BE2C (cell line): Measurements from ENCODE around the gene HPS1.

ENCODE experiments used
- DNase-seq: peaks from one replicate; pipeline ENCODE4 v3.0.0-alpha.2; 2020
- H3K27me3 ChIP-seq: fragments of 250-450 bp; sonication (Bioruptor Pico); 2 replicates; pipeline ENCODE4 v1.5.1; 2020; ENCODE audit warnings: mild to moderate bottlenecking
- H3K36me3 ChIP-seq: fragments of 250-450 bp; sonication (Bioruptor Pico); 2 replicates; pipeline ENCODE4 v1.5.1; 2020; ENCODE audit warnings: mild to moderate bottlenecking
- H3K4me1 ChIP-seq: fragments of 250-450 bp; sonication (Bioruptor Pico); 2 replicates; pipeline ENCODE4 v1.5.1; 2020
- H3K4me3 ChIP-seq: 2 replicates; pipeline ENCODE4 v1.5.1; 2011; ENCODE audit warnings: low read depth, low read length
- H3K9me3 ChIP-seq: fragments of 250-450 bp; sonication (Bioruptor Pico); 2 replicates; pipeline ENCODE4 v1.5.1; 2020
- CTCF ChIP-seq: IDR thresholded peaks from 2 replicates; pipeline ENCODE4 v1.5.1; 2012; ENCODE audit warnings: mild to moderate bottlenecking, low read depth, low read length

The HPS1 gene

GRCh38 chr10:98486421-98486820 lies 39.7 kb upstream of the HPS1 start:
- Histone ChIP-seq H3K36me3 (no peaks in the 10 kb centered on the region), H3K27me3 (no peaks in the 10 kb centered on the region), H3K9me3 (no peaks in the 10 kb centered on the region), H3K4me3 (no peak overlapping the region), H3K4me1 (no peaks in the 10 kb centered on the region)
- no peak for DNase-seq
- no peak for TF ChIP-seq CTCF

GRCh38 chr10:98485959-98486358 lies 39.2 kb upstream of the HPS1 start:
- Histone ChIP-seq H3K27me3 (no peaks in the 10 kb centered on the region), H3K9me3 (no peaks in the 10 kb centered on the region), H3K4me1 (no peaks in the 10 kb centered on the region), H3K36me3 (no peaks in the 10 kb centered on the region), H3K4me3 (no peak overlapping the region)
- no peak for TF ChIP-seq CTCF
- DNase-seq, result no peak

GRCh38 chr10:98483658-98484057 lies 36.9 kb upstream of the HPS1 start:
- Histone ChIP-seq H3K9me3 (no peaks in the 10 kb centered on the region), H3K4me3 (no peak overlapping the region), H3K27me3 (no peaks in the 10 kb centered on the region), H3K36me3 (no peaks in the 10 kb centered on the region), H3K4me1 (no peaks in the 10 kb centered on the region)
- no peak for DNase-seq
- no peak for TF ChIP-seq CTCF

GRCh38 chr10:98482096-98482495 lies 35.4 kb upstream of the HPS1 start:
- Histone ChIP-seq H3K9me3 (no peaks in the 10 kb centered on the region), H3K36me3 (no peaks in the 10 kb centered on the region), H3K4me1 (no peaks in the 10 kb centered on the region), H3K27me3 (no peaks in the 10 kb centered on the region), H3K4me3 (no peak overlapping the region)
- TF ChIP-seq CTCF, result no peak
- DNase-seq, result no peak

- H3K4me3 ChIP-seq, result no peak overlapping the region
- TF ChIP-seq CTCF, result no peak
- no peaks in the 10 kb centered on the region for H3K4me1 ChIP-seq
- no peaks in the 10 kb centered on the region for H3K9me3 ChIP-seq
- H3K27me3 ChIP-seq, result no peaks in the 10 kb centered on the region
- DNase-seq, result no peak
- no peaks in the 10 kb centered on the region for H3K36me3 ChIP-seq
These were observed 34.7 kb upstream of the HPS1 start for GRCh38 chr10:98481404-98481945.

GRCh38 chr10:98478430-98479222 lies 31.9 kb upstream of the HPS1 start:
- no peaks in the 10 kb centered on the region for H3K9me3 ChIP-seq
- no peaks in the 10 kb centered on the region for H3K36me3 ChIP-seq
- no peak for DNase-seq
- no peaks in the 10 kb centered on the region for H3K27me3 ChIP-seq
- no peak overlapping the region for H3K4me3 ChIP-seq
- no peak for TF ChIP-seq CTCF
- H3K4me1 ChIP-seq, result no peaks in the 10 kb centered on the region
